ENCODE results near the gene ANAPC2.

Gene ANAPC2

DNA sequence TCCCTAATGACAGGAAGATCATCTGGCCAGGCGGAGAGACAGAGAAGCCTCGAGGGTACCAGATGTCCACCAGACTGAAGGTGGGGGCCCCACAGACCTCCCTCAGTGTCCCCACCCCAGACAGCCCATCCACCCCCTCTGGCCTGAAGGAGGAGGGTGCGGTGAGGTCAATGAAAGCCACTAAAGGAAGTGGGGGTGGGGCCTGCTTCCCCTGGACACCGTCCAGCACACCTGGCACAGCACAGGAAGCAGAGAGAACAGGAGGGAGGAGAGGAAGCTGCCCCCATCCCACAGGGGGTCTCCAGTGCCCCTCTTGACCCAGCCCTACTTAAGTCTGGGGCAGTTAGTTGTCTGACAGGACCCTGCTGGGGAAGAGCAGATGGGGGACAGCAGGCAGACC, 29.7 kb downstream of the ANAPC2 start:
- no peak for DNase-seq (ENCODE audit: low spot score)
- TF ChIP-seq, protein P1, sequence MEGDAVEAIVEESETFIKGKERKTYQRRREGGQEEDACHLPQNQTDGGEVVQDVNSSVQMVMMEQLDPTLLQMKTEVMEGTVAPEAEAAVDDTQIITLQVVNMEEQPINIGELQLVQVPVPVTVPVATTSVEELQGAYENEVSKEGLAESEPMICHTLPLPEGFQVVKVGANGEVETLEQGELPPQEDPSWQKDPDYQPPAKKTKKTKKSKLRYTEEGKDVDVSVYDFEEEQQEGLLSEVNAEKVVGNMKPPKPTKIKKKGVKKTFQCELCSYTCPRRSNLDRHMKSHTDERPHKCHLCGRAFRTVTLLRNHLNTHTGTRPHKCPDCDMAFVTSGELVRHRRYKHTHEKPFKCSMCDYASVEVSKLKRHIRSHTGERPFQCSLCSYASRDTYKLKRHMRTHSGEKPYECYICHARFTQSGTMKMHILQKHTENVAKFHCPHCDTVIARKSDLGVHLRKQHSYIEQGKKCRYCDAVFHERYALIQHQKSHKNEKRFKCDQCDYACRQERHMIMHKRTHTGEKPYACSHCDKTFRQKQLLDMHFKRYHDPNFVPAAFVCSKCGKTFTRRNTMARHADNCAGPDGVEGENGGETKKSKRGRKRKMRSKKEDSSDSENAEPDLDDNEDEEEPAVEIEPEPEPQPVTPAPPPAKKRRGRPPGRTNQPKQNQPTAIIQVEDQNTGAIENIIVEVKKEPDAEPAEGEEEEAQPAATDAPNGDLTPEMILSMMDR (IDR thresholded peaks at IDR 0.05; ENCODE audit: borderline replicate concordance, control extremely low read depth, extremely low read depth, insufficient read depth, missing control alignments), result no peak
- in situ Hi-C loops (cut with MboI; ENCODE audit: low sequenced_read_pairs, unreplicated experiment), result no loop called here

- TF ChIP-seq, protein P1 (IDR thresholded peaks at IDR 0.05; ENCODE audit: borderline replicate concordance, control extremely low read depth, extremely low read depth, insufficient read depth, missing control alignments), result no peak
- in situ Hi-C loops (cut with MboI; ENCODE audit: low sequenced_read_pairs, unreplicated experiment), result no loop called here
- no peak for DNase-seq (ENCODE audit: low spot score)
These were observed 30.5 kb downstream of the ANAPC2 start for GRCh38 chr9:137157618-137158415.

DNA sequence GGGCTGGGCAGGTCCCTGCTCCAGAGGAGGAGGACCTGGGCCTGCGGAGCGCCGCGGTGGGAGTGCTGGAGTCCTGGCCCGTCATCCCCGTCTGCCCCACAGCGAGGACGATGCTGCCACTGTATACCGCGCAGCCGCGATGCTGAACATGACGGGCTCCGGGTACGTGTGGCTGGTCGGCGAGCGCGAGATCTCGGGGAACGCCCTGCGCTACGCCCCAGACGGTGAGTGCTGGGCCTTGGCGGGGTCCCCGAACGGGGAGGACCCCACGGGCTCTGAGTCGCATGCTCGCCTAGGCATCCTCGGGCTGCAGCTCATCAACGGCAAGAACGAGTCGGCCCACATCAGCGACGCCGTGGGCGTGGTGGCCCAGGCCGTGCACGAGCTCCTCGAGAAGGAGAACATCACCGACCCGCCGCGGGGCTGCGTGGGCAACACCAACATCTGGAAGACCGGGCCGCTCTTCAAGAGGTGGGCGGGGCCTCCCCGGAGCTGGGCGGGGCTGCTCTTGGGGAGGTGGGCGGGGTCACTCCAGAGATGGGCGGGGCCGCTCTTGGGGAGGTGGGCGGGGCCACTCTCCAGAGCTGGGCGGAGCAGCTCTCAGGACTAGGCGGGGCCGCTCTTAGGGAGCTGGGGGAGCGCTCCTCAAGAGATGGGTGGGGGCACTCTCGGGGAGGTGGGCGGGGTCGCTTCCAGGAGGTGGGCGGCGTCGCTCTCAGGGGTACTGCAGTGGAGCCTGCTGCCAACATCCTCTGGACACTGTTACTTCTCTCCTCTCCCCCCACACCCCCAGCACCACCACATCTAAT, 31.6 kb downstream of the ANAPC2 start:
- TF ChIP-seq, protein P1 (IDR thresholded peaks at IDR 0.05; ENCODE audit: borderline replicate concordance, control extremely low read depth, extremely low read depth, insufficient read depth, missing control alignments), result no peak
- in situ Hi-C loops (cut with MboI; ENCODE audit: low sequenced_read_pairs, unreplicated experiment), result no loop called here
- DNase-seq (ENCODE audit: low spot score), result peak; percentile 89

DNA sequence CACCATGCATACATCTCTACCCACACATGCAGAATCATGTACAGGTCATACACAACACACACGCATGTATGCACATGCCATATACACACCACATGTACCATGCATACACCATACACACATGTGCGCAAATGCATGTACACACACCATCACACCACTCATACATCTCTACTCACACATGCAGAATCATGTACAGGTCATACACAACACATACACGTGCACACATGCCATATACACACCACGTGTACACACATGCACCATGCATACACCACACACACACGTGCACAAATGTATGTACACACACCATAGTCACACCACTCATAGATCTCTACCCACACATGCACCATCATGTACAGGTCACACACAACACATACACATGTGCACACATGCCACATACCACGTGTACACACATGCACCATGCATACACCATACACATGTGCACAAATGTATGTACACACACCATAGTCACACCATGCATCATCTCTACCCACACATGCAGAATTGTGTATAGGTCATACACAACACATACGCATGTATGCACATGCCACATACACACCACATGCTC, 35.4 kb downstream of the ANAPC2 start:
- in situ Hi-C loops (cut with MboI; ENCODE audit: low sequenced_read_pairs, unreplicated experiment), result no loop called here
- TF ChIP-seq, protein P1 (IDR thresholded peaks at IDR 0.05; ENCODE audit: borderline replicate concordance, control extremely low read depth, extremely low read depth, insufficient read depth, missing control alignments), result no peak
- DNase-seq (ENCODE audit: low spot score), result no peak

GRCh38 chr9:137150617-137151457, 37.5 kb downstream of the ANAPC2 start:
- peak; percentile 91 for DNase-seq (ENCODE audit: low spot score)
- TF ChIP-seq, protein P1 (IDR thresholded peaks at IDR 0.05; ENCODE audit: borderline replicate concordance, control extremely low read depth, extremely low read depth, insufficient read depth, missing control alignments), result no peak
- in situ Hi-C loops (cut with MboI; ENCODE audit: low sequenced_read_pairs, unreplicated experiment), result no loop called here
